Naive thymus-derived CD4-positive, alpha-beta T cell (primary cell): ENCODE measurements around the gene DSCAM. TPM values are rescaled to one million over a fixed set of nuclear protein-coding genes. Genes with fewer than 3 reads are reported as not detected.

ENCODE experiments used
- ATAC-seq: fragments of 150-1000 bp; cut with Tn5 transposase; 2 replicates; pipeline ENCODE4 v1.10.0; 2021; ENCODE audit warnings: mild to moderate bottlenecking, moderate library complexity
- CTCF ChIA-PET: fragments of 350-600 bp; sonication (Branson Sonifier 250); formaldehyde crosslinking; loops from one replicate; lab custom pipeline; 2021; ENCODE audit warnings: antibody characterized with exemption; lab: Charles Lee
- POLR2A ChIA-PET: fragments of 350-600 bp; sonication (Branson Sonifier 250); formaldehyde crosslinking; loops from one replicate; lab custom pipeline; 2021; ENCODE audit warnings: antibody characterized with exemption, inconsistent platforms; lab: Charles Lee
- DNase-seq, 9 donors: peaks; one replicate each; pipeline versions ENCODE4 v3.0.0 to v3.0.0-alpha.2; 2020 to 2022; ENCODE audit warnings: mixed read lengths in 1 of 9
- H3K27ac ChIP-seq: one replicate; pipeline ENCODE4 v1.7.0; 2013; ENCODE audit warnings: mild to moderate bottlenecking, low read depth, low read length, moderate library complexity
- H3K27me3 ChIP-seq, 2 donors: one replicate each; pipeline ENCODE4 v1.7.0; 2013; ENCODE audit warnings: low read length in 2 of 2, mild to moderate bottlenecking in 2 of 2, moderate library complexity in 2 of 2; ENCODE audit not compliant: control insufficient read depth in 2 of 2, insufficient read depth in 2 of 2
- H3K36me3 ChIP-seq, 3 experiments: 1 replicate in 2 of 3; 2 replicates in 1 of 3; pipeline ENCODE4 v1.7.0; 2013; ENCODE audit warnings: low read length in 3 of 3, mild to moderate bottlenecking in 3 of 3, moderate library complexity in 1 of 3; ENCODE audit not compliant: insufficient read depth in 3 of 3, control insufficient read depth in 2 of 3
- H3K4me1 ChIP-seq, 2 donors: one replicate each; pipeline ENCODE4 v1.7.0; 2013; ENCODE audit warnings: low read length in 2 of 2, mild to moderate bottlenecking in 2 of 2, moderate library complexity in 1 of 2; ENCODE audit not compliant: control insufficient read depth in 2 of 2, insufficient read depth in 2 of 2
- H3K4me3 ChIP-seq: 2 replicates; pipeline ENCODE4 v1.7.0; 2013; ENCODE audit warnings: mild to moderate bottlenecking, low read length
- H3K9me3 ChIP-seq, 3 experiments: 1 replicate in 2 of 3; 2 replicates in 1 of 3; pipeline ENCODE4 v1.7.0; 2013; ENCODE audit warnings: low read length in 3 of 3; ENCODE audit not compliant: control insufficient read depth in 2 of 3
- H3K27ac Mint-ChIP-seq, 9 donors: one replicate each; pipeline ENCODE4 v1.8.0; 2020 to 2022; ENCODE audit warnings: mixed read lengths in 9 of 9, mild to moderate bottlenecking in 8 of 9, moderate library complexity in 5 of 9, inconsistent platforms in 2 of 9
- H3K27me3 Mint-ChIP-seq, 5 donors: one replicate each; pipeline ENCODE4 v1.8.0; 2021 to 2022; ENCODE audit warnings: mixed read lengths in 5 of 5, mild to moderate bottlenecking in 1 of 5
- H3K36me3 Mint-ChIP-seq, 5 donors: one replicate each; pipeline ENCODE4 v1.8.0; 2020 to 2022; ENCODE audit warnings: mixed read lengths in 5 of 5, mild to moderate bottlenecking in 3 of 5, inconsistent platforms in 1 of 5
- H3K4me1 Mint-ChIP-seq, 7 donors: one replicate each; pipeline ENCODE4 v1.8.0; 2020 to 2022; ENCODE audit warnings: mixed read lengths in 7 of 7, mild to moderate bottlenecking in 3 of 7, inconsistent platforms in 1 of 7
- H3K4me3 Mint-ChIP-seq, 10 donors: one replicate each; pipeline ENCODE4 v1.8.0; 2020 to 2022; ENCODE audit warnings: mild to moderate bottlenecking in 10 of 10, mixed read lengths in 10 of 10, moderate library complexity in 6 of 10, inconsistent platforms in 2 of 10
- H3K9me3 Mint-ChIP-seq, 11 donors: one replicate each; pipeline ENCODE4 v1.8.0; 2020 to 2022; ENCODE audit warnings: mixed read lengths in 11 of 11, mild to moderate bottlenecking in 4 of 11, inconsistent platforms in 1 of 11, moderate library complexity in 1 of 11
- intact Hi-C, 2 donors: fragments of 100-400 bp; cut with micrococcal nuclease; formaldehyde crosslinking; loops; one replicate each; pipeline ENCODE4 v1.15.1; 2023
- polyA plus RNA-seq, 2 donors: library from polyadenylated mRNA; unstranded; fragments of 300-500 nt; fragmentation: Illumina TruSeq; gene quantifications; one replicate each; pipeline ENCODE4 v1.2.3, GENCODE V29; 2021
- total RNA-seq, 6 experiments: library from RNA in 5 of 6; stranded (reverse) in 5 of 6; gene quantifications; 1 replicate in 5 of 6; 2 replicates in 1 of 6; pipeline ENCODE4 v1.2.3 and lab custom pipeline; 2021 to 2026

DSCAM gene
- total and polyA plus RNA-seq, 7 experiments from 2014 or later = not detected

DNA sequence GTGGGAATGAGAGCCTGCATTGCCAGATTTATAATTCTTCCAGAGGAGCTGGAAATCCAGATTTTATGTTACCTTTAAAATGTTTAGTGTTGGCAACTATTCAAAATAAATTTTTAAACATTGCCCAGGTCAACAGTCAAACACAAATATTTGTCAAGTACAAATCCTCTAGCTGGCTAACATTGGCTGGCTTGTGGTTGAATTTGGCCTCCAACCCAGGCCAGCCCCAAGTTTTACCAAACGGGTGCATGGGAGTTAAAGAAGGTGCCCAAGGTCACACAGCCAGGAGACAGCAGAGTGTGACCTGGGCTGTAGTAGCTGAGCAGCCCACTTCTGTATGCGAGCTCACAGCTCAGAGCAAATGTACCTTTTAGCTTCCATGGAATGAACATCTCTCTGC is 240.6 kb downstream of the DSCAM start:
- ATAC-seq = no peak
- Histone ChIP-seq H3K4me1 (no peaks in the 10 kb centered on the region), H3K4me3 (no peak overlapping the region), H3K36me3 (no peaks in the 10 kb centered on the region), H3K9me3 (no peaks in the 10 kb centered on the region), H3K27me3 (no peaks in the 10 kb centered on the region), H3K27ac (no peak overlapping the region)
- DNase-seq = no peak
- peaks cover 0 to 14% (median 11%) of the 10 kb centered on the region in 5 donors for H3K27me3 Mint-ChIP-seq
- peaks cover 2 to 17% (median 8%) of the 10 kb centered on the region in 11 donors for H3K9me3 Mint-ChIP-seq
- ChIA-PET CTCF (no interaction called here), POLR2A (no interaction called here)
- no peak overlapping the region for H3K27ac Mint-ChIP-seq
- intact Hi-C loops = no loop called here
- H3K4me3 Mint-ChIP-seq = no peak overlapping the region
- H3K36me3 Mint-ChIP-seq = peaks cover 0 to 4% (median 0%) of the 10 kb centered on the region in 5 donors
- H3K4me1 Mint-ChIP-seq = no peaks in the 10 kb centered on the region

DNA sequence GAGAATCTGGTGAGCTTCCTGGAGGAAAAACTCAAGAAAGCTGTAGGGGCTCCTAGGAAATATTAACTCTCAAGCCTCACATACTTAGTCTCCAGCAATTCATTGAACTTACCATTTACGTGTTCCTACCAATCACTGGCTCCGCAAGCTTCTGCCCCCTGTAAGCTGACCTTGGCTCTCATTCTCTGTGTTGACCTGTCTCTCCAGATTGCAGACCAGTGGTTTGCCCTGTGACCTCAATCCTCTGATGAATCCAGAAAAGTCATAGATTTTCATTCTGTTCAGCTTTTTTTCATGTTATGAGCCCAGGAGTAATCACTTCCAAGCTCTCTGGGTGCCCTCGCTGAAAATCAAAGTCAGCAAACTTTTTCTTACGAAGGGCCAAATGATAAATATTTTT is 241.9 kb downstream of the DSCAM start:
- DNase-seq (no peak), ATAC-seq (no peak)
- no peaks in the 10 kb centered on the region for H3K9me3 ChIP-seq
- no peak overlapping the region for H3K4me3 ChIP-seq
- peaks cover 0 to 14% (median 11%) of the 10 kb centered on the region in 5 donors for H3K27me3 Mint-ChIP-seq
- no peak overlapping the region for H3K27ac Mint-ChIP-seq
- H3K4me1 ChIP-seq = no peaks in the 10 kb centered on the region
- H3K27me3 ChIP-seq = no peaks in the 10 kb centered on the region
- H3K36me3 Mint-ChIP-seq = peaks cover 0 to 4% (median 0%) of the 10 kb centered on the region in 5 donors
- H3K9me3 Mint-ChIP-seq = peaks cover 0 to 19% (median 7%) of the 10 kb centered on the region in 11 donors
- ChIA-PET POLR2A (no interaction called here), CTCF (no interaction called here)
- H3K4me3 Mint-ChIP-seq = no peak overlapping the region
- H3K4me1 Mint-ChIP-seq = no peaks in the 10 kb centered on the region
- no peak overlapping the region for H3K27ac ChIP-seq
- intact Hi-C loops = no loop called here
- H3K36me3 ChIP-seq = no peaks in the 10 kb centered on the region

DNA sequence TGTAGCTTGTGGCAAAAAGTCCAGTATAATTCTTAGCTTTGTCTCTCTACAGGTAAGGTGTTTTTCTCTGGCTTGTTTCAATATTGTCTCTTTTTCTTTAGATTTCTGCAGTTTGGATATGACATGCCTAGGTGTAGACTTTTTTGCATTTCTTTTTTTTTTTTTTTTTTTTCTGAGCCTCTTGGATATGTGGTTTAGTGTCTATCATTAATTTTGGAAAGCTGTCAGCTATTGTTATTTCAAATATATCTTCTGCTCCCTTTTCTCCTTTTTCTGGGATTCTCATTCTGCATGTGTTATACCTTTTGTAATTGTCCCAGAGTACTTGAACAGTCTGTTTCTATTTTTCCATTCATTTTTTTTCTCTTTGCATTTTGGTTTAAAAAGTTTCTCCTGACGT is 243.2 kb downstream of the DSCAM start:
- Mint-ChIP-seq H3K27ac (no peak overlapping the region), H3K4me3 (no peak overlapping the region), H3K36me3 (peaks cover 0 to 4% (median 0%) of the 10 kb centered on the region in 5 donors), H3K9me3 (peaks cover 0 to 21% (median 6%) of the 10 kb centered on the region in 11 donors), H3K27me3 (peaks cover 0 to 6% (median 4%) of the 10 kb centered on the region in 5 donors), H3K4me1 (no peaks in the 10 kb centered on the region)
- H3K27ac ChIP-seq = no peak overlapping the region
- DNase-seq (no peak), ATAC-seq (no peak)
- ChIA-PET CTCF (no interaction called here), POLR2A (no interaction called here)
- H3K9me3 ChIP-seq = no peaks in the 10 kb centered on the region
- H3K4me3 ChIP-seq = no peak overlapping the region
- intact Hi-C loops = no loop called here
- H3K27me3 ChIP-seq = no peaks in the 10 kb centered on the region
- H3K36me3 ChIP-seq = no peaks in the 10 kb centered on the region
- no peaks in the 10 kb centered on the region for H3K4me1 ChIP-seq

DNA sequence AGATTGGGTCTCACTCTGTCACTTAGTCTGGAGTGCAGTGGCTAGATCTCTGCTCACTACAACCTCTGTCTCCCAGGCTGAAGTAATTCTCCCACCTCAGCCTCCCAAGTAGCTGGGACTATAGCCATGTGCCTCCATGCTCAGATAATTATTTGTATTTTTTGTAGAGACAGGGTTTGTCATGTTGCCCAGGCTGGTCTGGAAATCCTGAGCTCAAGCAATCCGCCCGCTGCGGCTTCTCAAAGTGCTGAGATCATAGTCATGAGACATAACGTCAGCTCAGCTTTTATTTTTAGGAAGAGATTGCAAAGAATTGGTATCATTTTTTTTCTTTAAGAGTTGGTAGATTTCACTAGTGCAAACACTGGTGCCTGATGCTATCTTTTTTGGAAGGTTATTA is 244.9 kb downstream of the DSCAM start:
- POLR2A ChIA-PET = no interaction called here
- Mint-ChIP-seq H3K27ac (no peak overlapping the region), H3K4me3 (no peak overlapping the region), H3K9me3 (peaks cover 0 to 16% (median 7%) of the 10 kb centered on the region in 11 donors), H3K27me3 (peaks cover 0 to 12% (median 3%) of the 10 kb centered on the region in 5 donors), H3K4me1 (no peaks in the 10 kb centered on the region), H3K36me3 (no peaks in the 10 kb centered on the region)
- Histone ChIP-seq H3K36me3 (no peaks in the 10 kb centered on the region), H3K4me3 (no peak overlapping the region), H3K9me3 (no peaks in the 10 kb centered on the region), H3K4me1 (no peaks in the 10 kb centered on the region), H3K27me3 (no peaks in the 10 kb centered on the region), H3K27ac (no peak overlapping the region)
- ATAC-seq = no peak
- intact Hi-C loops = no loop called here
- DNase-seq = no peak
- CTCF ChIA-PET = no interaction called here

DNA sequence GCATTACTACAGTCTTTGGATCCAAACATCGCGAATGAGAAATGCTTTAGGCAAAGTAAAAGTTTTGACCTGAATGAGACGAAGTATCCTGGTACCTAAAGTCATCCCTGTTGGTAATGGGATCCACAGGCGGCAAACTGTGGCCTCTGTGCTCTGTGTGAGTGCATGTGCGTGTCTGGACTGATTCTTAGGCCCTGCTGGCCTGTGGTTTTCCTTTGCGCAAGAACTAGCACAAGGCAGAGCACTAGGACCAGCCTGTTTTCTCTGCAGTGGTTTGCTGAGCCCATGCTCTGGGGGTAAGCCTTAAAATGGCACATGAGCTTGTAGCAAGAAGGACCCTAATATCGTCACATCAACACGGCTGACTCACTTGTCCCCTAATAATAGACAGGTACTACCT is 251.2 kb downstream of the DSCAM start:
- peaks cover 0 to 7% (median 0%) of the 10 kb centered on the region in 5 donors for H3K27me3 Mint-ChIP-seq
- H3K36me3 ChIP-seq = no peaks in the 10 kb centered on the region
- H3K4me3 ChIP-seq = no peak overlapping the region
- no peaks in the 10 kb centered on the region for H3K4me1 Mint-ChIP-seq
- H3K4me1 ChIP-seq = no peaks in the 10 kb centered on the region
- H3K9me3 ChIP-seq = no peaks in the 10 kb centered on the region
- no peak overlapping the region for H3K27ac Mint-ChIP-seq
- DNase-seq (no peak), ATAC-seq (no peak)
- ChIA-PET POLR2A (no interaction called here), CTCF (no interaction called here)
- no peak overlapping the region for H3K4me3 Mint-ChIP-seq
- H3K36me3 Mint-ChIP-seq = no peaks in the 10 kb centered on the region
- H3K27ac ChIP-seq = no peak overlapping the region
- intact Hi-C loops = no loop called here
- H3K9me3 Mint-ChIP-seq = peaks cover 0 to 12% (median 4%) of the 10 kb centered on the region in 11 donors
- H3K27me3 ChIP-seq = no peaks in the 10 kb centered on the region

DNA sequence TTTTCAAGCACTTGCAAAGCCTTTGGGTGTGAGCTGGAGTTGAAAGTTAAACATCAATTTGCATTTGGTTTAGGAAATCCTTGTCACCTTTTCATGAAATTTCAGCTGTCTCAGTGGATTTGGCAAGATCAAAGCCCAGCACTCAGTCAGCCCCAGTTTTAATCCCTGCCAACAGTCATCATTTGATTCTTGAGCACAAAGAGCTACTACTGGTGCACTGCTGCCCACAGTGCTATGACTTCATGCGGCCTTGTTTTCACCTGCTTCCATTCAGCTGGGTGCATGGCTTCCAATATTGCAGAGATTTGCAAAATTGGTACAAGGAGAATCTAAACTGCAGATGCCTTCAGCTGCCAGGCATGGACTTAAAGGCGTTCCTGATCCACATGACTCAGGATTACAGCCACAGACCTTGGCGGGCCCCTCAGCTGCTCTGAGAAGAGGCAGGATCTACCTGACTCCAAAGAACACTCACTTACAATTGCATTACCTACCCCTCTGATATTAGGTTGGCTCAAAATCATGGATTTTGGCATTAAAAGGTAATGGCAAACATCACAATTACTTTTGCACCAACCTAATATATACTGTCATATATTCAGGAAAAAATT is 259.1 kb downstream of the DSCAM start:
- H3K27ac Mint-ChIP-seq = no peak overlapping the region
- Histone ChIP-seq H3K27me3 (no peaks in the 10 kb centered on the region), H3K36me3 (no peaks in the 10 kb centered on the region), H3K4me3 (no peak overlapping the region), H3K9me3 (no peaks in the 10 kb centered on the region), H3K4me1 (no peaks in the 10 kb centered on the region), H3K27ac (no peak overlapping the region)
- H3K36me3 Mint-ChIP-seq = no peaks in the 10 kb centered on the region
- ATAC-seq (no peak), DNase-seq (no peak)
- H3K4me3 Mint-ChIP-seq = no peak overlapping the region
- peaks cover 0 to 17% (median 6%) of the 10 kb centered on the region in 11 donors for H3K9me3 Mint-ChIP-seq
- no peaks in the 10 kb centered on the region for H3K4me1 Mint-ChIP-seq
- ChIA-PET CTCF (no interaction called here), POLR2A (no interaction called here)
- no peaks in the 10 kb centered on the region for H3K27me3 Mint-ChIP-seq
- intact Hi-C loops = no loop called here

DNA sequence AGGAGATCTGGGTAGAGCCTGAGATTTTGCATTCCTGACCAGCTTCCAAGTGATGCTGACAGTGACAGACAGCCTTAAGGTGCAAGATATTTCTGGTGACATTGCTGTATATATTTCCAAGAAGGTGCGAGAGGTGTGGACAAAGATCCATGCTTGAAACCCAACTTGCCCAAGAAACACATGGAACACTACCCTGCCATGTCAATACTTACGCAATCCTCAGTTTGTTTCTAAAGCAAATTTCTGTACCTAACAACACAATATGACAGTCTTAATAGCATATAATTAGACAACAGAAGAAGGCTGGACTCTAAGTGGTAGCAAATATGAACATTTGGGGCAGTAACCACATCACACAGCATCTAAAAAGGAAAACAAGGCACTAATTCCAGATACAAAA is 260.4 kb downstream of the DSCAM start:
- ATAC-seq (no peak), DNase-seq (no peak)
- H3K4me3 Mint-ChIP-seq = no peak overlapping the region
- Histone ChIP-seq H3K36me3 (no peaks in the 10 kb centered on the region), H3K27me3 (no peaks in the 10 kb centered on the region), H3K4me1 (no peaks in the 10 kb centered on the region), H3K4me3 (no peak overlapping the region), H3K27ac (no peak overlapping the region), H3K9me3 (no peaks in the 10 kb centered on the region)
- CTCF ChIA-PET = no interaction called here
- peak overlapping the region in 1 of 9 donors; percentile 30 for H3K27ac Mint-ChIP-seq
- intact Hi-C loops = no loop called here
- no peaks in the 10 kb centered on the region for H3K4me1 Mint-ChIP-seq
- H3K27me3 Mint-ChIP-seq = no peaks in the 10 kb centered on the region
- H3K9me3 Mint-ChIP-seq = peaks cover 0 to 11% (median 6%) of the 10 kb centered on the region in 11 donors
- no peaks in the 10 kb centered on the region for H3K36me3 Mint-ChIP-seq
- POLR2A ChIA-PET = no interaction called here
